Measurements from ENCODE around the gene TSC22D1. TPM values are rescaled to one million over a fixed set of nuclear protein-coding genes. Genes with fewer than 3 reads are reported as not detected.
"Not testable (repeated sequence)": the region's sequence is repeated elsewhere in the genome, so short reads cannot be mapped to it uniquely, and the experiment has no call there.

The TSC22D1 gene
- total RNA-seq = 48.2 and 76.4 TPM in 2 replicates

DNA sequence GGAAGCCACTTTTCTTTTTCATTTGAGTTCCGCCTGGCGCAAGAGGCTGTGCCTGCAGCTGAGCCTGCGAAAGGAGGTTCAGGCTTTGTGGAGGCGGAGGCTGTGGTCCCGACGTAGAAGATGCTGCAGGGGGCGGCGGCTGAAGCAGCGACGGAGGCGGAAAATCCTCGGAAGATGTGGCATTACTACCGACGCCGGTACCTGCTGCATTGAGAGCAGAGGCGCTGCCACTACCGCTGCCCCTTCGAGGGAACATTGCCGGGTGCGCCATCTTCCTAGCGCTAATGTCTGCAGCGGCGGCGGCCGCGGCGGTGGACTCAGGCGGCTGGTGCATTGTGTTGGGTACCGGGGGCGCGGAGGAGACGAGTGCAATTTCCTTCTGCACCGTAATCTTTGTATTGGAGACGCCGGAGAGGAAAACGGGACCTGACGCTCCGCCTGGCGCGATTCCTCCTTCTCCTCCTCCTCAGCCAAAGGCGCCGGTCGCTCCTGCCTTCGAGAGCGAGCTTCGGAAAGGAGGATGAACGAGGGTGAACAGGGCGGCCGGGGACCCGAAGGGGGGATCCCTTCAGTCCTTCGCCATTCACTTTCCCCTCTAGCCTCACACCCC is at the start of gene TSC22D1:
TSC22D1 (minus strand) TSS at position 590 of the 610 bp plus-strand sequence; CDS start at position 334, 256 bp downstream.
- peak; percentile 61 for DNase-seq

DNA sequence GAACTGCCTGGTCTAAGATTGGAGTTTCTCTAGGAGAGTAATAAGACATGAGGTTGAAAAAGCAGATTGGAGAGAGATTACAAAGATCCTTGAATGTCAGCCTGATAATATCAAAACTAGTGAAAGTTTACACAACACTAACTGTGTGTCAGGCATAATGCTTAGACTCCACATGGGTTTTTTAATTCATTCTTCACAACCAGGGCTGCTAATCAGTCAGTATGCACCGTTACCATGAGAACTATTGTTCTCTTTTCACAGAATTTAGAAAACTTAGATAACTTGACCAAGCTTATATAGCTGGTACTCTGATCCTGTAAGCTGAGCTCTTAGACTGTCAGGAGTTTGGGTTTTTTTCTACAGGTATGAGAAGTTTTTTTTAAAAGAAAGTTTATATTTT is 46.6 kb upstream of the TSC22D1 start:
- DNase-seq = no peak

DNA sequence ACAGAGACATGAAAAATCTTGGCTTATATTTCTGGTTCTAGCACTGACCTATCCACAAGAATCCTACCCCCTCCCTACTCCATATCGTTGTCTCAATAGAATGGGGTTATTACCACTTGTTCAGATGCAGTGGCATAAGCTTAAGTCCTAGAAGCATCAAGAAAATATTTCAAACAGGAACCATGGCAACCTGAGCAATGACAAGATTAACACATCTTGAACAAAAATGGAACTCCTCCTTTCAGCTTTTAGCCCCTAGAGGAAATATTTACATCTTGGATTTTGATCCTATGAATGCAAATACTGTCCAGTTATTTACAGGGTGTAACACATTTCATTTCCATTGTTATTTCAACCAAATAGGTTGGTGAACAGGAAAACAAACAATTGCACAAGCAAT is 46.1 kb upstream of the TSC22D1 start:
- DNase-seq = no peak

DNA sequence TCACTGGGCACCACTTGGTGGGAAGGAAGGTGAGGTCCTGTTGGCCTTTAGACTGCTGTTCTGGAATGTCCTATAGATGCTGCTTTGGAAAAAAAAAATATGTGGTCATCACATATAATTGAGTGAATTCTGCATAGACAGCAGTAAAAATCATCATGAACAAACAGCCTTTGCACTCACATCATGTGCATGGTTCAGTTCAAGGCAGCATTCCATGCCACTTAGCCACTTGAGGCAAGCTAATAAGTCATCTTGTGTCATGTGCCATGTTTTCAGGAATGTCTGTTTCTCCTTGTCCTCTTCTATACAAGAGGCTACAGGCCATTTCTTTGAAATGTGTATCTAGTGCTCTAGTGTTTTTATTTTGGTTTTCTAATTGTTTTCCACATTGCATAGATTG is 43.9 kb upstream of the TSC22D1 start:
- DNase-seq = no peak

DNA sequence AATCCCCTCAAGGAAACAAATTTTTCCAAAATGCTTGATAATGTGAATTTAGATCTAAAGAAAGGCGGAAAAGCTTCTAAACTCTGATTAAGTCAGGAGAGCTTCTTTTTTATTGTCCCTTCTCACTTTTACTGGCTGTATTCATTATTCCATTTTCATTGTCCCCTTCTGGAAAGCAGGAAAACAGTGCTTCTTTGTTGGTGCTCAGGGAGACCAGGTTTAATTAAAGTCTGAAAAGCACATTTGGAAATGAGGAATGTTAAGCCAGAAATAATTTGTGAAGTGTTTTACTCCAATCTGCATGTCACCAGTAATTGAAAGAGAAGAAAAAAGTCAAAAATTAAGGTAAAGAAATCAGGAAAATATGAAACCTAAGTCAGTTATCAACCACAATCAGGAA is 43.5 kb upstream of the TSC22D1 start:
- no peak for DNase-seq

DNA sequence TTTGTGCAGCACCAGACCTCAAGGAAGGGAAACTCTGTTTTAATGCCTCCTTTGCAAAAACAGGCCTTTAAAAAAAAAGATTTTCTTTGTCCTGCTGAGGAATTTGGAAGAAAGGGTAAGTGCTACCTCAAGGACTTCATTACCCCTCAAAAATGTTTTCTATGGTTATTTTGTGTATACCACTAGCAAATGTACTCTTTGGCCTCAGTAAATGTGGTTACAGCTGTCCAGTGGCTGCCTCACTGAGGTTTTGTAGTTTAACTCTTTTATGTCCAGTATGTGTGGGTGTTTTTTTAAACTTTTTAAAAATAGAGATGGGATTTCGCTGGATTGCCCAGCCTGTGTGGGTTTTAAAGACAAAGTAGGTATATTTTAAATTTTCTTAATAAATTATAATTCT is 42.2 kb upstream of the TSC22D1 start:
- no peak for DNase-seq

DNA sequence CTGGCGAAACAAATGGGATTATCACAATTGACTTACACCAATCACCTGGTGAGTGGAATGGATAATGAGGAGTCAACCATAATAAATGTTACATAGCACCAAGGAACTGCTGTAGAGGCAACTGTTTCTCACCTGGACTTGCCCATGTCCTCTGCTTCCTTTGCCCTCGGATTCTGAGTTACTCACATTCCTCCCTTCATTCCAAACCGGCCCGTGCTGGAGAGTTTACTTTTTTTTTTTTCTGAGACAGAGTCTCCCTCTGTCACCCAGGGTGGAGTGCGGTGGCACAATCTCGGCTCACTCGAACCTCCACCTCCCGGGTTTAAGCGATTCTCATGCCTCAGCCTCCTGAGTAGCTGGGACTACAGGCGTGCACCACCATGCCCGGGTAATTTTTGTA is 41.5 kb upstream of the TSC22D1 start:
- DNase-seq = no peak

DNA sequence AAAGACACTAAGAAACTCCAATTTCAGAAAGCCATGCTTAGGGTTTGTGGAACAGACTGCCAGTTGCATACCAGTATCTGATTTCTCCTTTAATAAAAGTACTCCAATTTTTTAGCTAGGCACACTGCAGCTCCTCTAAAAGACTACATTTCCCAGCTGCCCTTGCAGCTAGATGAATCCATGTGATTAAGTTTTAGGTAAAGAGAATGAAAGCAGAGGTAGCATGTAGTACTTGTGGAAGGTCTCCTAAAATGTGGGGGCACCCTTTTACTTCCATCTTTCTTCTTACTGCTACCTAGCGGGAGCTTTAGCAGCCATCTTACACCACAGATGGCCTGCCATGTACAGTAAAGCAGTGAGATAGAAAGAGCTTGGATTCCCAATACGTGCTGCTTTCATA is 33.0 kb upstream of the TSC22D1 start:
- DNase-seq = no peak

DNA sequence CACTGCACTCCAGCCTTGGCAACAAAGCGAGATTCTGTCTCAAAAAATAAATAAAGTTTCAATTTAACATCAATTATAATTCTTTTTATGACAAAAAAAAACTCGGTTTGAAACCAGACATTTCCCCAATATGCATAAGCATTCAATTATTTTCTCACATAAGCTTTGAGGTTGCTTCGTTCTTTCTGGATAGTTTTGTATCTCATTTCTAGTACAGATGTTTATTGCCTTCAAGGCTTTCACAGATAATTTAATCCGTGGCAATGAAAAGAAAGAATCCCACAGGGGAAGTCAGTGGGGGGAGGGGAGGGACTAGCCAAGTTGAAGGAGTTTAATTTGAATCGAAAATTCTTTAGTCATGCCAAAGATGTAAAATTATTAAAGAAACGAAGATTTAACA is 29.6 kb upstream of the TSC22D1 start:
- no peak for DNase-seq

DNA sequence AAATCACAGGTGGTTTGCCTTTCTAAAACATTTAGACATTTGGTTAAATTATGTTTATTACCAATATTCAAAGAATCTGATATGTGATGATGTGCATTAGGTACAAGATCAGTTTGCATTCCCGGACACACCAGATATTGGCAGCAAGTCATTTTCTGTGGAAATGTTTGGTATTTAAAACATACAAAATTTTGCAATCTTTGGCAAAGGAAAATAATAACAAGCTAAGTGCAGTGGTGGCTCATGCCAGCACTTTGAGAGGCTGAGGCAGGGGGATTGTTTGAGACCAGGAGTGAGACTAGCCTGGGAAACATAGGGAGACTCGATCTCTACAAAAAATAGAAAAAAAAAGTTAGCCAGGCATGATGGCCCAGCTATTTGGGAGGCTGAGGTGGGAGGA is 29.1 kb upstream of the TSC22D1 start:
- no peak for DNase-seq

DNA sequence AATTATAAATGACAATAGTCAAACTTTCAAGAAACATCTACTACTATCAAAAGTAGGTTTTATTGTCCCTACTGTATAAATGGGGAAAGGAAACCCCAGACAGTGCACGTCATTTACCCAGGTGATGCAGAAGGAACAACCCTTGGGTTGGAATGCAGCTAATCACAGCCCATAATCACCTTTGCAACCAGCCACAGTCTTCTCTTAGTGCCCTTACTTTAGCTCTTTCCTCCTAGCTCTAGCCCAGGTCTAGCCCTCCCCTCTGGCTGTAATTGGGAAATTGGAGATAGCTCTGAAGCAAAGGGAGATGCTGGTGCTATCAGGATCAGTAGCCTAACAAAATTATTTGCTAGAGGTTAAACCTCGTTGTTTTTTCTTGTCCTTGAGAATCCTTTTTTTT is 25.5 kb upstream of the TSC22D1 start:
- no peak for DNase-seq

DNA sequence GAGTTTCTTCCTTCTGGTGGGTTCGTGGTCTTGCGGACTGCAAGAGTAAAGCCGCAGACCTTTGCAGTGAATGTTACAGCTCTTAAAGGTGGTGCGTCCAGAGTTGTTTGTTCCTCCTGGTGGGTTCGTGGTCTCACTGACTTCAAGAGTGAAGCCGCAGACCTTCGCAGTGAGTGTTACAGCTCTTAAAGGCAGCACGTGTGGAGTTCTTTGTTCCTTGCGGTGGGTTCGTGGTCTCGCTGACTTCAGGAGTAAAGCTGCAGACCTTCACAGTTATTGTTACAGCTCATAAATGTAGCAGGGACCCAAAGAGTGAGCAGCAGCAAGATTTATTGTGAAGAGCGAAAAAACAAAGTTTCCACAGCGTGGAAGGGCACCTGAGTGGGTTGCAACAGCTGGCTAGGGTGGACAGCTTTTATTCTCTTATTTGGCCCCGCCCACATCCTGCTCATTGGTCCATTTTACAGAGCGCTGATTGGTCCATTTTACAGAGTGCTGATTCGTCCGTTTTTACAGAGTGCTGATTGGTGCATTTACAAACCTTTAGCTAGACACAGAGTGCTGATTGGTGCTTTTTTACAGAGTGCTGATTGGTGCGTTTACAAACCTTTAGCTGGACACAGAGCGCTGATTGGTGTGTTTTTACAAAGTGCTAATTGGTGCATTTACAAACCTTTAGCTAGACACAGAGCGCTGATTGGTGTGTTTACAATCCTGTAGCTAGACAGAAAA is 17.9 kb upstream of the TSC22D1 start:
- not testable (repeated sequence) for DNase-seq

DNA sequence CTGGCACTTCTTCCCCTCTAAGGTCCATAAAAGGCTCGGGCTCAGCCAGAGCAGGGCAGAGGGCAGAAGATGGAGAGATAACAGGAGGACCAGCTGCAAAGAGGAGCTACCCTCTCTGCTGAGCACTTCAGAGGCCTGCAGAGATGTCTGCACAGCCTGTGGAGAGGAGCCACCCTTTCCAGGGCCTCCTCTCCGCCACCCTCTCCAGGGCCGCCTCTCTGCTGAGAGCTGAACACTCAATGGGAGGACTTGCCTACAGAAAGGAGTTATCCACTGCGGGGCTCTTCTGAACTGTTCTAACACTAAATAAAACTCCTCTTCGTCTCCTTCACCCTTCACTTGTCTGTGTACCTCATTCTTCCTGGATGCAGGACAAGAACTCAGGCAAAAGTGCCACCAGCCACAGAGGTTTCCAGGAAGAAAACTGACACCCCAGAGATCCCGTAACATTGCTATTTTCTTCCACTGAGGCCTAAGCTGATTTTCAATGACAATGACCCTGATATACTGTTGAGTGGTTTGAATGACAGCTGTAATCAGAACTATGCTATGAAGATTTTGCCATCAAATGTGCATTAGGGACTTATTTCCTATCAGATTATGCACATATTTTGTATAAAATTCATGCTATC is 16.2 kb upstream of the TSC22D1 start:
- DNase-seq = no peak

DNA sequence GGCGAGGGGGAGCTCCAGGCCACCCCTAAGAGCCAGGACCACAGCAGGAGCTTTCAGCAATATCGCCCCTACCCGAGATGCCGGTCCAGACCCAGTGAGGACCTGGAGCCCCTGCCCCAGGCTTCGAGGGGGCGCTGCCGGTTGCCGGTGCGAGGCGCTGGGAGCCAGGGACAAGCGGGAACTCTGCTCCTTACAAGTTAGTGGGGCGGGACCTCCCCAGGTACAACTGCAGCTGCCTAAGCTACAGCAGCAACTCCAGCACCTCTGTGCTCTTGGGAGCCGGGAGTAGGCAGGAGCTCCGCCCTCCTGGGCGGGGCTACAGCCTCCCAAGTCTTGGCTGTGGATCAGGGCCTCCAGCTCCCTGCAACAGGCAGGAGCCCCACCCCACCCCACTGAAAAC is 15.2 kb upstream of the TSC22D1 start:
- DNase-seq = no peak

DNA sequence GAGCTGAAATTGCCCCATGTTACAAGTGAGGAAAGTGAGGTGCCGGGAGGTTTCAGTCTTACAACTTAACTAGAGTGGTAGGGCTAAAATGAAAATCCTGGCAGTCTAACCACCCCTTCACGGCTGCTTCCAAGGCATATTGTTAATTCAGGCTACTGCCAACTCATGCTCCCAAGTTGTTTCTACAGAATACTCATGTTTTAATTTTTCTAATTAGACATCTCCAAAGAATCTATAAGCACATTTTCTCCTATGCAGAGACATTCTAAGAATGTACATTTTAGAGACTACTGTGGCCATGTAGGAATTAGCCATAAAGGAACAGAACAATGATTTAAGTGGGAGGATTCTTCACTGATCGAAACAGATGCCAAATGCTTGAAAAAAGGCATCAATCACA is 7.0 kb upstream of the TSC22D1 start:
- DNase-seq = no peak

DNA sequence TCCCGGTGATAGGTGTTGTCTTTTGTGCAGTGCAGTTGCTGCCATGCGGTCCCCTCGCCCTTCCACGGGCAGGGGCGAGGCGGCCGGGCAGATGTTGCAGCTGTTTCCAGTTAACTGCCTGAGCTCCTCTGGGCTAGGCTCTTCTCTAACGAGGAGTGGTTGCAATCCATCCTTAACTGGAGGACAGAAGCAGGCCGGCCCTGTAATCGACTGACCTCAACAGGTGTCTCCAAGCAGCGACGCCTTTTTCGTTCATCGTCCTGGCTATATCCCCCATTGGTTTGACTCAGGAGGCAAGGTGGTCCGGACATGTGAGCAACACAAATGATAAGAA is 1.9 kb upstream of the TSC22D1 start:
- no peak for DNase-seq

DNA sequence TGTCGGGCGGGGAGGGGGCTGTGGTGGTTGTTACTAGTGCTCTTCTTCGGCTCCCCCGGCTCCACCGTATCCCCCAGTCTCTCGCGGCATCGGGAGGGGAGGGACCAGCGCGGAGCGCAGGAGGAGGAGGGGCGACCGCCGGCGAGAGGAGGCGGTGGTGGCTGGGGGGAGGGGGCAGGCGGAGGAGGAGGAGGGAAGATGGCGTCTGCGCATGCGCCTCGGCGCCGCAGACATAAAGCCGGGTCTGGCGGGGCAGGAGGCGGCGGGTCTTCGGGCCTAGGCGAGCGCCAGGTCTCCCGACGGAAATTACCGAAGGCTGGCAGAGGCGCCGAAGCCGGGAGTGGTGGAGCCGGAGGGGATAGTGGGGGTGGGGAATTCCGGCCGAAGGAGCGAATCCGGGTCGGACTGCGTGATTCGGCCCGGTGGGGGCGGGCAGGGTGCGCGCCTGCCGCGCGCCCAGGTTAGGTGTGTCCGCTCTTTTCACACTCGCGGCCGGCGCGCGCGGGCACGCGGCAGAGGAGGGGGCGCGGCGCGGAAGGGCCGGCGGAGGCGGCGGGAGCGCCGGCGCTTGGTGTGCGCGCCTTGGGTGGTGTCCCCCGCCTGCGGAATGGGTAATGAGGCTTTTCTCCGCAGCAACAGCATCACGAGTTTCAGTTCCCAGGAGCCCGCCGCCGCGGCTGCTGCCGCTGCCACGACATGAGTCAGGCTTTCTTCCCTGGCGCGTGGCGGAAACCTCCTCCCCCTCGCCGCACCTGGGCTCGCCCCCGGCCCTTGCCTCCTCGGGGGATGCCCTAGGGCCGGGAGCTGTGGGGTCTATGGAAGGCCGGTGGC is 1.3 kb upstream of the TSC22D1 start:
- DNase-seq = peak; percentile 97

DNA sequence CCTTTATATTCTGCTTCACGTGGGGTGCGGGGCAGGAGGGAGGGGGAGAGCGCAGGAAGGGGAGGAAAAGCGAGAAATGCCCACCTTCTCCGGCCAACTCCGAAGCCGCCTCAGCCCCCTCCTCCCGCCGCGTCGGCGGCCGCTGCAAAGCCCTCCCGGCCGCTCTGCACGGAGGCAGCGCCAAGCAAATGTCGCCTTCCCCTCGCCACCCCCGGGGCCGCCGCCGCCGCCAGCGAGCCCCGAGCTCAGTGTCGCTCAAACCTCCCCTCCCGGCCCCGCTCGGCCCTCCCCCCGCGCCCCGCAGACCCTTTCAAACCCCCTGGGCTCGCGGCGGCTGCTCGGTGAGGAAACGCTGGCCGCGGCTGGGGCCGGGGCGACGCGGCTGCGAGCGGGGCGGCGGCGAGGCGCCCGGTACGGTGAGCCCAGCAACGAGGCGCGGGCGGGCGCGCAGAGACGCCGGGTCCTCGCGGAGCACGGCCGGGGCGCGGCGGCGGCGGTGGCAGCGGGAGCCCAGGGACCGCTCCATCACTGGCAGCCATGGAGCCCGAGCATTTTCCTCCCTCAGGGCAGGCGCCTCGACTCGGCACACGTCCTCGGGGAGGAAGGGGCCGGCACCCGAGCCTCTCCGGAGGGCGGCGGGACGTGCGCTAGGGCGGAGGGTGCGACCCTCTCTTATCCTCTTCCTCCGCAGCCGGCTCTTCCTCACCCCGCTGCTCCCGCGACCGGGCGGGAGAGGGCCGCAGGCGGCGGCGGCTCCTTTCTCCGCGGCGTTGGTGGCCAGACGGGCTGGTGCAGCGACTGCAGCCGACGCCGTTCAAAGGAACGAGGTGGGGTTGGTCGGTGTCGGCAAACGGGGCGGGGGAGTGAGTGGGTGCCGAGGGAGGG is 463 bp upstream of the TSC22D1 start:
- DNase-seq = peak; percentile 40

DNA sequence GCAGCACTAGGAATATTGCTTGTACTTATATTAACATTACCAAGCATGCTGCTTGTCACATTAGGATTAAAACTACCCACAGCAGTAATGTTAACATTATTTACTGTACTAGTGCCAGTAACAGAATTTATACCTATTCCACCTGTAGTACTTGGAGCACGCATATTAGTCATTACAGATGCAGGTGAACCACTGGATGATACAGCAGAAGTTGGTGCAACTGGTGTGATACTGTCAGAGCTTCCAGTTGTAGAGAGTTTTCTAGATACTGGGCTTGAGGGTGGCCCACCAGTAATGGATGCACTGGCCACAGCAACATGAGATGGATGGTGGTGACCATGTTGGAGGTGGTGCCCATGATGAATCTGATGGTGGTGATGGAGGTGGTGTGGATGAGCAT is 1.1 kb downstream of the TSC22D1 start:
- DNase-seq = no peak

DNA sequence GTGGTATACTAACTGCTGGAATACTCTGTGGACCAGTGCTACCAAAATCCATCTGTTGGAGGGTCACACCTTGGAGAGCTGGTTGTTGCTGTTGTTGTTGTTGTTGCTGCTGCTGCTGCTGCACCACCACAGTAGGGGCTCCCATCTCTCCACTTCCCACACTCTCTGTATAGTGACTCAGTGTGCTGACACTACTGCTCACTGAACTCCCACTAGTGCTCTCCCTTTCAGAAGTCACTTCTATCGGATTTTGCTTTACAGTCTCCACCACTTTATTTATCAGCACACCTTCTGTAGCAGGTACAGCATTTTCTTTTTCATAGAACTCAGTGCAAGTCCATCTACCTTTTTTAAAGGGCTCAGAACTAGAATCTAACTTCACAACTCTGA is 1.7 kb downstream of the TSC22D1 start:
- DNase-seq = peak; percentile 6

DNA sequence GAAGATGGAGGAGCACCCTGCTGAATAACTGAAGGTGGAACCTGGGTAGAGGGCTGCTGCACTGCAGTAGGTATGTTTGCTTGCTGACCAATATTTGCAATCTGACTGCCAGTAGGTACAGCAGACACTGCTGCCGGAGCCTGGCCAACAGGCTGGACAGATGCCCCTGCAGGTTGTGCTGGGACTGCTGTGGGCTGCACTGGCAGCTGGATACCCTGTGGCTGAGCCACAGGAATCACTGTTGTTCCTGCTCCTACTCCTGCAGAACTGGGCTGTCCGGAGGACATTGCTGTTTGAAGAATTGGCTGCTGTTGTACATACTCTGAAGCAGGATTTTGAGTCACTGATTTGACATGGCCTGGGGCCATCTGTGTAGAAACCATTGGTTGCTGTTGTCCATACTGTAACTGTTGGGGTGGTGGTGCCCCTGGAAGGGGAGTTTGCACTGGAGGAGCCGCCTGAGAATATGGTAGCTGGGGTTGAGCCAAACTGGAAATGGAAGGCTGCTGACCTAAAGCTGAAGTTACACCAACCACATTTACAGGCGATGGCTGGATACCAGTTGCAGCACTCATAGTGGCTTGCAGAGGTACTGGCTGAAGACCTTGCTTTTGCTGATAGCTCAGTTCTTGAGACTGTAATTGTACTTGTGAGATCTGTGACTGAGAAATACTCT is 2.2 kb downstream of the TSC22D1 start:
- DNase-seq = peak; percentile 61

DNA sequence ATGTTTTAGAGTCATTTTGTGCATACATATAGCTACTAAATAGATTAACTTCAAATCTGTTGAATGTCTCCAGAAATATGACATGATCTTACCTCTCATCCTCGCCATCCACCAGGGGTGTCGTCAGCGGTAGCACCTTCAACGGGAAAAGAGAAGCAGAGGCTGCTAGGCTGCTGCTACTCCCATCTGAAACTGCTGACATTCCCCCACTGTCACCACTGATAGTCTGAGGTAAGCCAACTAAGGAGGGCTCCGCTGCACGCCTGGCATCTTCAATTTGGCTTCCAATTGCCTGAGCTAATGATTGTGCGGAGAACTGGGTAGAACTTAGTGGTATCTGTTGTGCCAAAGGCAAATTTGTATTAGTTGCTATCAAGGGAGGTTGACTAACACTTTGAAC is 3.1 kb downstream of the TSC22D1 start:
- DNase-seq = peak; percentile 13
